Liver (tissue), 9 donors: ENCODE measurements around the gene ANKRD53. TPM values are rescaled to one million over a fixed set of nuclear protein-coding genes. Genes with fewer than 3 reads are reported as not detected.
"Not testable (repeated sequence)": the region's sequence is repeated elsewhere in the genome, so short reads cannot be mapped to it uniquely, and the experiment has no call there.

Source experiments
- DNase-seq: peaks from one replicate; pipeline ENCODE4 v3.0.0-alpha.2; 2017; ENCODE audit warnings: low spot score
- H3K27ac ChIP-seq, 2 donors: one replicate each; pipeline ENCODE4 v1.7.0; 2013; ENCODE audit warnings: inconsistent platforms in 2 of 2, low read length in 2 of 2, control low read depth in 1 of 2, low read depth in 1 of 2, mild to moderate bottlenecking in 1 of 2
- H3K27me3 ChIP-seq, 4 donors: one replicate each; pipeline versions ENCODE4 v1.6.1 to v1.7.0; 2013; ENCODE audit warnings: low read length in 3 of 4, inconsistent platforms in 1 of 4, mild to moderate bottlenecking in 1 of 4, moderate library complexity in 1 of 4; ENCODE audit not compliant: control insufficient read depth in 4 of 4, insufficient read depth in 4 of 4
- H3K36me3 ChIP-seq, 4 donors: one replicate each; pipeline versions ENCODE4 v1.6.1 to v1.7.0; 2013; ENCODE audit warnings: low read length in 3 of 4, mild to moderate bottlenecking in 3 of 4, low read depth in 1 of 4, moderate library complexity in 1 of 4; ENCODE audit not compliant: control insufficient read depth in 4 of 4, insufficient read depth in 3 of 4
- H3K4me1 ChIP-seq, 4 donors: one replicate each; pipeline versions ENCODE4 v1.6.1 to v1.7.0; 2013; ENCODE audit warnings: low read length in 3 of 4, mild to moderate bottlenecking in 3 of 4, moderate library complexity in 1 of 4; ENCODE audit not compliant: control insufficient read depth in 4 of 4, insufficient read depth in 4 of 4
- H3K4me3 ChIP-seq, 3 donors: one replicate each; pipeline versions ENCODE4 v1.6.1 to v1.7.0; 2013; ENCODE audit warnings: low read length in 3 of 3, control low read depth in 1 of 3, low read depth in 1 of 3, mild to moderate bottlenecking in 1 of 3
- H3K9ac ChIP-seq, 2 donors: one replicate each; pipeline ENCODE4 v1.7.0; 2013; ENCODE audit warnings: low read length in 2 of 2, mild to moderate bottlenecking in 2 of 2, moderate library complexity in 2 of 2, control low read depth in 1 of 2, low read depth in 1 of 2
- H3K9me3 ChIP-seq, 4 donors: one replicate each; pipeline versions ENCODE4 v1.6.1 to v1.7.0; 2013; ENCODE audit warnings: low read length in 3 of 4; ENCODE audit not compliant: control insufficient read depth in 4 of 4
- ATF3 ChIP-seq: IDR thresholded peaks from 2 replicates; pipeline ENCODE4 v1.6.1; 2016; ENCODE audit warnings: antibody characterized with exemption
- FOXA2 ChIP-seq: IDR thresholded peaks from 2 replicates; pipeline ENCODE4 v1.6.1; 2016; ENCODE audit warnings: antibody characterized with exemption
- GABPA ChIP-seq, 2 donors: IDR thresholded peaks in 1 of 2; conservative IDR thresholded peaks in 1 of 2; 2 replicates each; pipeline ENCODE4 v1.6.1; 2016; ENCODE audit warnings: antibody characterized with exemption in 2 of 2, mild to moderate bottlenecking in 1 of 2, moderate library complexity in 1 of 2
- HNF4A ChIP-seq, 2 donors: conservative IDR thresholded peaks; 2 replicates each; pipeline ENCODE4 v1.6.1; 2016; ENCODE audit warnings: antibody characterized with exemption in 2 of 2, mild to moderate bottlenecking in 2 of 2
- JUND ChIP-seq, 2 donors: IDR thresholded peaks; 2 replicates each; pipeline ENCODE4 v1.6.1; 2016; ENCODE audit warnings: antibody characterized with exemption in 2 of 2
- MAX ChIP-seq: IDR thresholded peaks from 2 replicates; pipeline ENCODE4 v1.6.1; 2016; ENCODE audit warnings: antibody characterized with exemption
- NR2F2 ChIP-seq: IDR thresholded peaks from 2 replicates; pipeline ENCODE4 v1.6.1; 2016; ENCODE audit warnings: antibody characterized with exemption
- RAD21 ChIP-seq, 2 donors: IDR thresholded peaks; 2 replicates each; pipeline ENCODE4 v1.6.1; 2016; ENCODE audit warnings: antibody characterized with exemption in 2 of 2, mild to moderate bottlenecking in 2 of 2
- REST ChIP-seq: IDR thresholded peaks from 2 replicates; pipeline ENCODE4 v1.6.1; 2016; ENCODE audit warnings: antibody characterized with exemption, mild to moderate bottlenecking
- RXRA ChIP-seq, 2 donors: IDR thresholded peaks; 2 replicates each; pipeline ENCODE4 v1.6.1; 2017 to 2018; ENCODE audit warnings: antibody characterized with exemption in 2 of 2, mild to moderate bottlenecking in 1 of 2
- SP1 ChIP-seq: IDR thresholded peaks from 2 replicates; pipeline ENCODE4 v1.6.1; 2018; ENCODE audit warnings: antibody characterized with exemption, mild to moderate bottlenecking
- YY1 ChIP-seq: IDR thresholded peaks from 2 replicates; pipeline ENCODE4 v1.6.1; 2016; ENCODE audit warnings: antibody characterized with exemption, mild to moderate bottlenecking
- ZBTB33 ChIP-seq: IDR thresholded peaks from 2 replicates; pipeline ENCODE4 v1.6.1; 2016; ENCODE audit warnings: antibody characterized with exemption
- WGBS: extraction: QIAGEN DNeasy Blood & Tissue Kit; methylation state at CpG from one replicate; pipeline ENCODE4 v1.1.7; 2013; 5-methylcytosine and 5-hydroxymethylcytosine counted together
- polyA plus RNA-seq, 2 donors: library from polyadenylated mRNA; stranded (reverse) in 1 of 2; unstranded in 1 of 2; fragments of 200-250 nt in 1 of 2; fragments of >200 nt in 1 of 2; fragmentation: Nextera tagmentation in 1 of 2; extraction: Ambion mirVana in 1 of 2; gene quantifications; one replicate each; pipeline versions ENCODE4 v1.2.1 to v1.2.3, GENCODE V29; 2013 to 2015
- total RNA-seq, 2 donors: library from RNA; depleted of rRNA; stranded (reverse); fragments of >200 nt; gene quantifications; one replicate each; pipeline ENCODE4 v1.2.3, GENCODE V29; 2014
- donor health status: healthy.
- donor health status: healthy.
- donor health status: healthy.
- donor health status: healthy.
- donor health status: healthy.

Gene ANKRD53
- total and polyA plus RNA-seq, 4 donors = 0.29 to 0.50 (median 0.39) TPM

GRCh38 chr2:71008342-71008741 lies 29.9 kb downstream of the ANKRD53 start:
- no peaks in the 10 kb centered on the region for H3K27me3 ChIP-seq
- no peak for DNase-seq
- no peak overlapping the region for H3K4me3 ChIP-seq
- no peaks in the 10 kb centered on the region for H3K36me3 ChIP-seq
- no peaks in the 10 kb centered on the region for H3K4me1 ChIP-seq
- H3K9me3 ChIP-seq = no peaks in the 10 kb centered on the region
- WGBS = 96% methylated on average over 13 of the region's 13 CpGs
- no peak overlapping the region for H3K9ac ChIP-seq
- H3K27ac ChIP-seq = no peak overlapping the region
- TF ChIP-seq RXRA (IDR thresholded peaks at IDR 0.05) = no peak
- no peak for TF ChIP-seq MAX
- no peak for TF ChIP-seq ZBTB33
- TF ChIP-seq YY1 = no peak
- no peak for TF ChIP-seq JUND (IDR thresholded peaks at IDR 0.05)
- no peak for TF ChIP-seq RAD21 (IDR thresholded peaks at IDR 0.05)
- TF ChIP-seq ATF3 = no peak
- no peak for TF ChIP-seq REST
- no peak for TF ChIP-seq HNF4A (conservative IDR thresholded peaks at IDR 0.05)
- no peak for TF ChIP-seq GABPA (IDR thresholded peaks at IDR 0.05 in 1 of 2, conservative IDR thresholded peaks at IDR 0.05 in 1 of 2)
- no peak for TF ChIP-seq NR2F2
- no peak for TF ChIP-seq FOXA2

DNA sequence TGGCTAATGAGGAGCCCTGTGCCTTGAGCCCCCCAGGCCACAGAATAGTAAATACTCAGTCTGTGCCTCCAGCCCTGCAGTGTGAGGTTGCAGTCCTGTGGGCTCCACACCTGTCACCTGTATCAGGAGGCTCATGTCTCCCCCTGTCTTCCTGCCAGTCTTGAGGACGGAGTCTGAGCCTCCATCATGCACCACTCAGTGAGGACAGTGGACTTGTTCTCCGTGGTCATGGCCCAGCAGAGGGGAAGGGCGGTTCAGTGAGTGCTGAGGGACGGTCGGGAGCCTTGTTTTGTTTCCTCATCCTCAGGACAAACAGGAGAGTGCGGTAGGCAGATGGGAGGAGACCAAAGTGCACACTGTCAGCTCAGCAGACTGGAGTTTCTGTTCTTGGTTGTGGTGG lies 33.4 kb downstream of the ANKRD53 start:
- DNase-seq, H3K27ac ChIP-seq, H3K4me3 ChIP-seq, H3K9me3 ChIP-seq, H3K36me3 ChIP-seq, H3K27me3 ChIP-seq, H3K4me1 ChIP-seq, H3K9ac ChIP-seq: not testable (repeated sequence)
- 24% methylated on average over 6 of the region's 6 CpGs for WGBS

GRCh38 chr2:71018625-71019024 lies 40.2 kb downstream of the ANKRD53 start:
- H3K27me3 ChIP-seq = peaks cover 0 to 5% (median 1%) of the 10 kb centered on the region in 4 donors
- peaks cover 0 to 2% (median 0%) of the 10 kb centered on the region in 4 donors for H3K9me3 ChIP-seq
- no peak overlapping the region for H3K9ac ChIP-seq
- DNase-seq = no peak
- no peak overlapping the region for H3K4me3 ChIP-seq
- no peak overlapping the region for H3K27ac ChIP-seq
- TF ChIP-seq NR2F2 = no peak
- no peak for TF ChIP-seq FOXA2
- no peak for TF ChIP-seq REST
- TF ChIP-seq SP1 = no peak
- no peak for TF ChIP-seq HNF4A (conservative IDR thresholded peaks at IDR 0.05)
- WGBS = 86% methylated on average over 8 of the region's 8 CpGs
- H3K4me1 ChIP-seq = no peaks in the 10 kb centered on the region
- no peaks in the 10 kb centered on the region for H3K36me3 ChIP-seq

DNA sequence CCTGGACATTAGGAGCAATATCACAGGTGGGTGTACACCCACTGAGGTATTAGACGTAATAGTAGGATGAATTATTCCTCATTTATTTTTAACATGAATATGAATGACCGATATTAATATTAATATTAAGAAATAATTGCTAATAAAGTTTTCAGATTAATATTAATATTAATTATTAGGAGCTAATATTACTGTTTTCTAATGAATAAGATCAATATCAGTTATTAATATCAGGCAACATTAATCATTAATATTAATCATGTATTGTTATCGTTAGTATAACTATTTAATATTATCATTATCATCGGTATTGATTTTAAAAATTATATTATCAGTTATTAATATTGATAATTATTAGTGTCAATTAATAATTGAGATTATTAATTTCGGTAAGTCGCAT lies 41.6 kb downstream of the ANKRD53 start:
- not testable (repeated sequence) for DNase-seq, H3K4me1 ChIP-seq, H3K27me3 ChIP-seq, H3K9ac ChIP-seq, H3K27ac ChIP-seq, H3K36me3 ChIP-seq, H3K4me3 ChIP-seq, H3K9me3 ChIP-seq
- WGBS = 83% methylated on average over 6 of the region's 6 CpGs
